Naive B cell (primary cell): Measurements from ENCODE around the gene IL22RA2. TPM values are rescaled to one million over a fixed set of nuclear protein-coding genes. Genes with fewer than 3 reads are reported as not detected.
"Not testable (repeated sequence)": the region's sequence is repeated elsewhere in the genome, so short reads cannot be mapped to it uniquely, and the experiment has no call there.

ENCODE experiments used
- ATAC-seq, 2 donors: fragments of 150-1000 bp; cut with Tn5 transposase; 2 replicates each; pipeline ENCODE4 v1.10.0; 2021; ENCODE audit warnings: low read depth in 2 of 2, mild to moderate bottlenecking in 2 of 2, moderate library complexity in 2 of 2
- DNase-seq: peaks from one replicate; pipeline ENCODE4 v3.0.0; 2022
- H3K27ac Mint-ChIP-seq, 6 donors: one replicate each; pipeline ENCODE4 v1.8.0; 2020 to 2022; ENCODE audit warnings: mild to moderate bottlenecking in 6 of 6, mixed read lengths in 6 of 6, moderate library complexity in 5 of 6, inconsistent platforms in 2 of 6
- H3K27me3 Mint-ChIP-seq, 3 donors: one replicate each; pipeline ENCODE4 v1.8.0; 2021 to 2022; ENCODE audit warnings: mixed read lengths in 3 of 3, mild to moderate bottlenecking in 1 of 3
- H3K36me3 Mint-ChIP-seq, 2 donors: one replicate each; pipeline ENCODE4 v1.8.0; 2020 to 2022; ENCODE audit warnings: mixed read lengths in 2 of 2, inconsistent platforms in 1 of 2, mild to moderate bottlenecking in 1 of 2
- H3K4me1 Mint-ChIP-seq, 3 donors: one replicate each; pipeline ENCODE4 v1.8.0; 2020 to 2022; ENCODE audit warnings: mixed read lengths in 3 of 3, inconsistent platforms in 1 of 3, mild to moderate bottlenecking in 1 of 3, moderate library complexity in 1 of 3
- H3K4me3 Mint-ChIP-seq, 8 donors: one replicate each; pipeline ENCODE4 v1.8.0; 2020 to 2022; ENCODE audit warnings: mild to moderate bottlenecking in 8 of 8, mixed read lengths in 8 of 8, moderate library complexity in 8 of 8, inconsistent platforms in 2 of 8
- H3K9me3 Mint-ChIP-seq, 7 donors: one replicate each; pipeline ENCODE4 v1.8.0; 2020 to 2022; ENCODE audit warnings: mixed read lengths in 7 of 7, mild to moderate bottlenecking in 5 of 7, inconsistent platforms in 2 of 7, moderate library complexity in 1 of 7
- polyA plus RNA-seq, 6 donors: library from polyadenylated mRNA; unstranded; fragments of 300-500 nt; fragmentation: Illumina TruSeq; gene quantifications; one replicate each; pipeline ENCODE4 v1.2.3, GENCODE V29; 2021; ENCODE audit warnings: low read depth in 6 of 6

The IL22RA2 gene
- polyA plus RNA-seq, 6 donors from 2014 or later: not detected

DNA sequence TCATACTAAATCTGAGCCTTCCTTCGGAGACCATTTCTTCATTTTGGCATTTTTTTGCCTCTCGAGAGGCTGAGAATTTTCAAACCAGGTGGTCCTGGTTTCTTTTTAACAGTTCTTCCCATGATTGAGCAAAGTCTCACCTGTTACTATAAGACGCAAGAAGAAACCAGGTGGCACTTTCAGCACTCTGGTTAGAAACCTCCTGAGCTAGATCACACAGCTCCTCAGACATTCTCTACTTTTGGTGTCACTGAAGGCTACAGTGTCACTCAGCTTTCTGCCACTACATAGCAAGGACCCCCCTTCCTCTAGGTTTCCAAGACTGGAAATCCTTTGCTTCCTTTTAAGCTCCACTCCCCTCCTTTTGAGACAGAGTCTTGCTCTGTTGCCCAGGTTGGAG lies 38.5 kb upstream of the IL22RA2 start:
- Mint-ChIP-seq H3K36me3 (peaks cover 33 to 56% of the 10 kb centered on the region in 2 donors), H3K4me3 (peak overlapping the region in 2 of 8 donors; percentile 5 to 61), H3K9me3 (peaks cover 6 to 32% (median 23%) of the 10 kb centered on the region in 7 donors), H3K27me3 (no peaks in the 10 kb centered on the region), H3K27ac (peak overlapping the region in 4 of 6 donors; percentile 57 to 87 (median 68)), H3K4me1 (peaks cover 62 to 88% (median 71%) of the 10 kb centered on the region in 3 donors)
- ATAC-seq: no peak
- no peak for DNase-seq

DNA sequence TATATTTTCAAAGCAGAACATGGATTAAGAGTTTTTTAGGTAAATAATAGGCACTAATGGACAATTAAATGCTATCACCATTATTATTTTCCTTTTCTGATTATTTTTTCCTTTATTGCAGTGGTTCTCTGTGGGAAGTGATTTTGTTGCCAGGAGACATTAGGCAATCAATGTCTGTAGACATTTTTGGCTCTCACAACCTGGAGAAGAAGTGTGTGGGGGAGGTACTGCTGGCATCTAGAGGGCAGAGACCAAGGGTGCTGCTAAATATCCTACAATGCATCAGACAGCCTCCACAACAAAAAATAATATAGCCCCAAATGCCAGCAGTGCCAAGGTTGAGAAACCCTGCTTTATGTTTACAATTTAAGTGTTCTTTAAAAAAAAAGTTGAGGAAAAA lies 37.5 kb upstream of the IL22RA2 start:
- no peaks in the 10 kb centered on the region for H3K27me3 Mint-ChIP-seq
- peak overlapping the region in 1 of 8 donors; percentile 70 for H3K4me3 Mint-ChIP-seq
- peaks cover 39 to 61% of the 10 kb centered on the region in 2 donors for H3K36me3 Mint-ChIP-seq
- peaks cover 60 to 87% (median 68%) of the 10 kb centered on the region in 3 donors for H3K4me1 Mint-ChIP-seq
- DNase-seq (no peak), ATAC-seq (no peak)
- H3K27ac Mint-ChIP-seq: peak overlapping the region in 3 of 6 donors; percentile 48 to 75 (median 57)
- H3K9me3 Mint-ChIP-seq: peaks cover 10 to 37% (median 23%) of the 10 kb centered on the region in 7 donors

DNA sequence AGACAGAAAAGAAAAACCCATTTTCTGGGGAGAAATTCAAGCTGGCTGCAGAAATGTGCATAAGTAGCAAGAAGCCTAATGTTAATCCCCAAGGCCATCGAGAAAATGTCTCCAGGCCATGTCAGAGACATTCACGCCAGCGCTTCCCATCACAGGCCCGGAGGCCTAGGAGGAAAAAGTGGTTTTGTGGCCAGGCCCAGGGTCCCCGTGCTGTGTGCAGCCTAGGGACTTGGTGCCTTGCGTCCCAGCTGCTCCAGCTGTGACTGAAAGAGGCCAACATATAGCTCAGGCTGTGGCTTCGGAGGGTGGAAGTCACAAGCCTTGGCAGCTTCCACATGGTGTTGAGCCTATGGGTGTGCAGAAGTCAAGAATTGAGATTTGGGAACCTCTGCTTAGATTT lies 34.8 kb upstream of the IL22RA2 start:
- Mint-ChIP-seq H3K4me1 (peaks cover 50 to 78% (median 67%) of the 10 kb centered on the region in 3 donors), H3K27me3 (no peaks in the 10 kb centered on the region), H3K4me3 (no peak overlapping the region), H3K9me3 (peaks cover 10 to 37% (median 23%) of the 10 kb centered on the region in 7 donors), H3K36me3 (peaks cover 51 to 68% of the 10 kb centered on the region in 2 donors), H3K27ac (peak overlapping the region in 2 of 6 donors; percentile 36 to 72)
- ATAC-seq: no peak
- no peak for DNase-seq

DNA sequence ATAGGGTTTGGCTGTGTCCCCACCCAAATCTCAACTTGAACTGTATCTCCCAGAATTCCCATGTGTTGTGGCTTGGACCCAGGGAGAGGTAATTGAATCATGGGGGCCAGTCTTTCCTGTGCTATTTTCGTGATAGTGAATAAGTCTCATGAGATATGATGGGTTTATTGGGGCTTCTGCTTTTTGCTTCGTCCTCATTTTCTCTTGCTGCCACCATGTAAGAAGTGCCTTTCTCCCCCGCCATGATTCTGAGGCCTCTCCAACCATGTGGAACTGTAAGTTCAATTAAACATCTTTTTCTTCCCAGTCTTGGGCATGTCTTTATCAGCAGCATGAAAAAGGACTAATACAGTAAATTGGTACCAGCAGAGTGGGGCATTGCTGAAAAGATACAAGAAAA lies 34.0 kb upstream of the IL22RA2 start:
- Mint-ChIP-seq H3K9me3 (peaks cover 10 to 37% (median 23%) of the 10 kb centered on the region in 7 donors), H3K4me1 (peaks cover 44 to 73% (median 64%) of the 10 kb centered on the region in 3 donors), H3K4me3 (peak overlapping the region in 4 of 8 donors; percentile 6 to 85 (median 10)), H3K27ac (peak overlapping the region in 4 of 6 donors; percentile 9 to 83 (median 82)), H3K36me3 (peaks cover 51 to 68% of the 10 kb centered on the region in 2 donors)
- not testable (repeated sequence) for H3K27me3 Mint-ChIP-seq, ATAC-seq, DNase-seq

DNA sequence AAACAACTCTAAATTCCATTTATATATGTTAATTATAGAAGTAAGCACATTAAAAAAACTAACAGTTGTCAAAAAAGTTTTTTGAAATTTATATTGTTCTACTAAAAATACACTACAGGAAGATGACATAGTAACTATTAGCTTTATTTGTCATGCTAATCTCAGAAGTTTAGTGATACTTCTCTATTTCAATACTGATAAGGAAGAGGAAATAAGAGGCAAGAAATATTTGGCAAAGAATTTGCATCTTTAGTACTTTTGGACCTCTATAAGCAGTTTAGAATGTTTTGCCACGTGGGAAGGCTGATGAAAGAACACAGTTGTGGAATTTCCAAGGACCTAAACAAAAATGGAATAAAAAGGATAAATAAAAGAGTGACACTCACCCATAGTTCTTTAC lies 33.1 kb upstream of the IL22RA2 start:
- peak overlapping the region in 4 of 8 donors; percentile 19 to 78 (median 66) for H3K4me3 Mint-ChIP-seq
- peak; percentile 47 to 67 for ATAC-seq
- peaks cover 51 to 63% of the 10 kb centered on the region in 2 donors for H3K36me3 Mint-ChIP-seq
- H3K27ac Mint-ChIP-seq: peak overlapping the region in 4 of 6 donors; percentile 63 to 90 (median 71)
- no peak for DNase-seq
- H3K9me3 Mint-ChIP-seq: peaks cover 10 to 37% (median 21%) of the 10 kb centered on the region in 7 donors
- H3K27me3 Mint-ChIP-seq: no peaks in the 10 kb centered on the region
- peaks cover 37 to 71% (median 59%) of the 10 kb centered on the region in 3 donors for H3K4me1 Mint-ChIP-seq

DNA sequence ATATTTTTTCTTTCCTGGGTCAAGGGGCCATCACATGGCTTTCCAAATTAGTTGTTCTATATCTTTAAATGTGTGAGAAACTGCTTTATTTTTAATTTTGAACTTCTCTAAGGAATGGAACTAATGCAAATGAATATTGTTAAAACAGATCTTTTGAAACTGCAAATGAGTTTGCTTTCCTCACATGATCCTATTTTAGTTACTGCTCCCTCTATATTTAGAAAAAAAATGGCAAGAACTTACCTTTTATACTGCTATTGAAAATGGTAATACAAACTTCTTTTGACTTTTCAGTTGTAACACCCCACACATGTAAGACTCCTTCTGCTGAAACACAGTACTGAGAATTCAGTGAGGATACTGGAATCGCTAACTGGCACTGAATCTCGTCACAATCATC lies 29.8 kb upstream of the IL22RA2 start:
- peaks cover 20 to 47% (median 37%) of the 10 kb centered on the region in 3 donors for H3K4me1 Mint-ChIP-seq
- ATAC-seq (no peak), DNase-seq (no peak)
- H3K27ac Mint-ChIP-seq: peak overlapping the region in 3 of 6 donors; percentile 15 to 28 (median 19)
- H3K4me3 Mint-ChIP-seq: no peak overlapping the region
- H3K9me3 Mint-ChIP-seq: peaks cover 7 to 16% (median 10%) of the 10 kb centered on the region in 7 donors
- H3K36me3 Mint-ChIP-seq: peaks cover 35 to 48% of the 10 kb centered on the region in 2 donors
- no peaks in the 10 kb centered on the region for H3K27me3 Mint-ChIP-seq

DNA sequence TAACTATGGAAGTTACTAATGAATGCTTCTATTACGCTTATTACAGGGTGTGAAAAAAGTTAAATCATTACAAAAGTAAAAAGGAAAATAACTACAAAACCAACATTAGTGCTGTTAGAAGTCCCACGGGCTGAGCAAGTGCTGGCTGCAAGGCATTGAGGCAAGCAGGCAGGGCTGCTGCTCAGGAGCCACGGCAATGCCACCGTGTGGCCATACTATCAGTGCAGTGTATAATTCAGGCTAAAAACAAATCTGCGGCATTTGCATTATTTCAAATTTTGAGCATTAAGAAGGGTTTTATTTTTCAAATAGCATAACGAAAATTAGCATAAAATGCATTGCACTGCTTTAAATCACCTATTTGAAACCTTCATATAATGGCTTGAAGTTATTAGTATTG lies 28.6 kb upstream of the IL22RA2 start:
- H3K27me3 Mint-ChIP-seq: no peaks in the 10 kb centered on the region

DNA sequence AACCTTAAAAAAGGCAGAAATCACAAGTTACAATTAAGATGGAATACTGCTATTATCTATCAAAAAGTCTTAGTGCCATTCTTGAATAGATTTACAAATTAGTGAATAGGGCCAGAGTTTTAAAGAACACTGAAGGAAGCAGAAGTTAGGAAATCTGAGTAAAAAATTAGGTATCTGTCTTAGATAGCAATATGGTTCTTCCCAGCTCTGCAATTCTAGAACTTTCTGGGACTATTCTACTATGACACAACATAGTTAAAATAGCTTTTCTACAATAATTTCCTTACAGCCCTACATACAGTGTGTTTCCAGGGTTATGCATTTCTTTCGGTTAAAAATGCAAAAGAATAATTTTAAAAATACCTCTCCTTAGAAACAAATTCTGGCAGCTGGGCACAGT lies 27.6 kb upstream of the IL22RA2 start:
- Mint-ChIP-seq H3K27me3 (no peaks in the 10 kb centered on the region), H3K4me1 (peaks cover 10 to 45% (median 33%) of the 10 kb centered on the region in 3 donors), H3K9me3 (peaks cover 0 to 6% (median 0%) of the 10 kb centered on the region in 7 donors), H3K36me3 (peaks cover 32 to 42% of the 10 kb centered on the region in 2 donors), H3K4me3 (no peak overlapping the region), H3K27ac (peak overlapping the region in 4 of 6 donors; percentile 26 to 84 (median 32))
- DNase-seq (no peak), ATAC-seq (no peak)

More for the DNA sequence above, 28.6 kb upstream of the IL22RA2 start:
- H3K4me1 Mint-ChIP-seq: peaks cover 13 to 44% (median 28%) of the 10 kb centered on the region in 3 donors
- DNase-seq (no peak), ATAC-seq (peak; percentile 65 to 72)
- H3K36me3 Mint-ChIP-seq: peaks cover 35 to 47% of the 10 kb centered on the region in 2 donors
- peaks cover 0 to 12% (median 4%) of the 10 kb centered on the region in 7 donors for H3K9me3 Mint-ChIP-seq
- no peak overlapping the region for H3K4me3 Mint-ChIP-seq
- peak overlapping the region in 1 of 6 donors; percentile 90 for H3K27ac Mint-ChIP-seq

DNA sequence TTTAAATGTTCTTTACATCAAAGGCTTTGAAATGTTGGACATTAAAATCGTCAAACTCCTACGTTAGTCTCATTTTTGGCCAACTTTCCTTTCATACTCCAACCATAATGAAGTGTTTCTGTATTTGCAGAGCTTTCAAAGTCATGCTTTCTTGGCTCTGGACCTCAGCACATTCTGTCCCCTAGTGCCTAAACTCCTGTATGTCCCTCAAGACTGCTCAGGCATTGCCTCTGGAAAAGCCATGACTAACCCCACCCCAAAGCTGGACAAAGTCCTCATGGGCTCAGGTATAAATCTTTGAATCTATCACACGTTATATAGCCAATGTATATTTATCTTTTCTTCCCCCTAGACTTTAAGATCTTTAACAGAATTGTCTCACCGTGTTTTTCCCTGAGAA lies 26.8 kb upstream of the IL22RA2 start:
- Mint-ChIP-seq H3K9me3 (peaks cover 0 to 6% (median 0%) of the 10 kb centered on the region in 7 donors), H3K36me3 (peaks cover 27 to 38% of the 10 kb centered on the region in 2 donors), H3K27ac (peak overlapping the region in 2 of 6 donors; percentile 22 to 83)

DNA sequence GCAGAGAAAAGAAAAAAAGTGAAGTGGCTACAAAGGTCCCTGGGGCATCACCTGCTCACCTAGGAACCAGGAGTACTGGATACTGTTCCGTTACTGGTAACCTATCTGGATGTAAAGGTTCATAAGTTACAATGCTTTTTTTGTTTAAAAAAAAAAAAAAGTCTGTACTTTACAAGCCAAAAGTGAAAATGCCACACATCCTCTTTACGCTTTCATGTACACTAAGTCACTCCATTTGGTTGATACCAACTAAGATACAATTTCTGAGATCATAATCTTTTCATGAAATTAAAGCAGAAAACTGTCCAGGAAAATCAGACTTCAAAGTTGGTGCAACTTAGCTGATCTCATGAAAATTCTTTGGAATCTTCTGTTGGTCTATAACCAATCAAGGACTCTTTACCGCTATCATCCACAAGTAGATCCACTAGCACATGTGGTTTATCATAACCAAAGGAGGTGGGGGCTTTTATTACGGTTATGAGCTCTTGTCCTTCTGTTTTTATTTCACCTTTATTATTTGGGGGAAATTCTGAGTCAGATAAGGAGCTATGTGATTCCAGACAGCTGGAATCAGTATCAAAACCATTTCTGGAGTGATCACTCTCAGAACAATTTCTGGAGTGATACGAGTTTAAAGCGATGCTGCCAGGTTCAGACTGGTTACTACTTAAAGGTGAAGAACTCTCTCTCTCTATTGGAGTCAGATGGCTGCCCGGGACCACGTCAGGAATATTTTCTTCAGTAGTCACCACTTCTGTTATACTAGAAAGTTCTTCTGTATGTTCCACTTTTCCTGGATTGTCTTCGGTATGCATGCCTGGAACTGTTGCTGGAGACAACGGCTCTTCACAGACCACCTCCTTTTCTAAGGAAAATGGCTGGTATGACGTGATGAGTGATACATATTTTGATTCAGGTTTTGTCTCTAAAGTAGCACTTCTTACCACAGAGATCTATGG lies 24.5 kb upstream of the IL22RA2 start:
- Mint-ChIP-seq H3K27ac (peak overlapping the region in 3 of 6 donors; percentile 20 to 57 (median 56)), H3K36me3 (peaks cover 20% of the 10 kb centered on the region in 2 donors), H3K9me3 (peaks cover 0 to 6% (median 0%) of the 10 kb centered on the region in 7 donors), H3K4me1 (peaks cover 9 to 40% (median 27%) of the 10 kb centered on the region in 3 donors), H3K4me3 (no peak overlapping the region), H3K27me3 (no peaks in the 10 kb centered on the region)
- no peak for DNase-seq
- no peak for ATAC-seq

More for the DNA sequence above, 26.8 kb upstream of the IL22RA2 start:
- peaks cover 14 to 48% (median 36%) of the 10 kb centered on the region in 3 donors for H3K4me1 Mint-ChIP-seq
- H3K4me3 Mint-ChIP-seq: no peak overlapping the region
- DNase-seq: no peak
- H3K27me3 Mint-ChIP-seq: no peaks in the 10 kb centered on the region
- no peak for ATAC-seq

DNA sequence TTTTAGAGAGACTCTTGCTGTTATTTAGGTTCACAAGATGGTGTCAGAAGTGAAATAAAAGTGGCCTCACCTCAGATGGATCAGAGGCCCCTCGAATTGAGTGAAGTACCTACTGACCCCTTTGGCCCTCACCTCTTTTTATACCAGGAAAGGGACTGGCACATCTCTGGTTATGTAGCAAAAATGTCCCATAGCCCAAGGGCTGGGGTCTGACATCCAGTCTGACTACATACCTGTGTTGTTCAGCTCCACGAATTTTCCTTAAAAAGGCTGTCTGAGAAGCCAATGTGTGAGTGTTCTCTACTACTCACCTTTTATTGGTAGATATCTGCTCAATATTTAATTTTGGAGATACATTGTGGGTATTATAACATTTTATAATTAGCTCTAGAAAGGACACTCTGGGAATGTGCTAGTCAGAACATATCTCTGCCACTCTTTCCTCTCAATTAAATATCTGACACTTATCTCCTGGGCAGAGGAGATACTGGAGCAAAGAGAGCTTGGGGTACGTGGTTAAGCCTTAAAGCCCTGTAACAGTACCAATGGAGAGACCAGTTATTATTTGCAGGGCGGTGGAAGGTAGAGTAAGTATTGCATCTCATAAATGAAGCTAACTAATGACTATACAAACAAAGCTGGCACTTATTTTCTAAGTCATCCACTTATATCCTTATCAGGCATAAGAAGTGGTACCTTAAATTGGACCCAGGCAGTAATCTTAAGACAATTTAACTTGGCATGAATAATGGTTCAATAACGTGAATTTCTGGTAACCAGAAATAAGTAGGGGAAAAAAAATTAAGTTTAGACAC lies 20.0 kb upstream of the IL22RA2 start:
- peaks cover 9 to 18% of the 10 kb centered on the region in 2 donors for H3K36me3 Mint-ChIP-seq
- peaks cover 9 to 33% (median 22%) of the 10 kb centered on the region in 3 donors for H3K4me1 Mint-ChIP-seq
- ATAC-seq: no peak
- no peaks in the 10 kb centered on the region for H3K27me3 Mint-ChIP-seq
- no peak for DNase-seq
- H3K9me3 Mint-ChIP-seq: peaks cover 0 to 22% (median 7%) of the 10 kb centered on the region in 7 donors
- H3K27ac Mint-ChIP-seq: peak overlapping the region in 2 of 6 donors; percentile 58 to 70
- no peak overlapping the region for H3K4me3 Mint-ChIP-seq

DNA sequence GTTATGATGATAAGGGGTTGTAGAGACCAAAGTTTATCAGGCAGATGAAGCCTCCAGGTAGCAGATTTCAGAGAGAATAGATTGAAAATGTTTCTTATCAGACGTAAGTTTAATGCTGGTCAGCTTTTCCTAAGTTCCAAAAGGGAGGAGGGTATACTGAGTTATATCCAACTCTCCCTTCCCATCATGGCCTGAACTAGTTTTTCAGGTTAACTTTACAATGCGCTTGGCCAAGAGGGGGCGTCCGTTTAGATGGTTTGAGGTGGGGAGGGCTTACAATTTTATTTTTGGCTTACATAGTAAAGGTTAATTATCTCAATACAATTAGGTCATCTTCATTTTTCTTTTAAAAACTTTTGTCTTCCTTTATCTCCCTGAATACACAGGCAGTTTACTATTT lies 19.4 kb upstream of the IL22RA2 start:
- Mint-ChIP-seq H3K27ac (peak overlapping the region in 1 of 6 donors; percentile 70), H3K36me3 (peaks cover 3 to 11% of the 10 kb centered on the region in 2 donors), H3K4me1 (peaks cover 9 to 27% (median 22%) of the 10 kb centered on the region in 3 donors), H3K9me3 (peaks cover 0 to 18% (median 7%) of the 10 kb centered on the region in 7 donors), H3K27me3 (no peaks in the 10 kb centered on the region), H3K4me3 (no peak overlapping the region)
- DNase-seq: no peak
- ATAC-seq: no peak
